MM.1S (cell line): ENCODE data around the gene MED15.

Source experiments
- DNase-seq: peaks from one replicate; pipeline ENCODE4 v3.0.0-alpha.2; 2015
- H2AFZ ChIP-seq: fragments of 300-600 bp; sonication (generic); 2 replicates; pipeline ENCODE4 v1.6.0; 2016; ENCODE audit warnings: antibody characterized with exemption, low read length
- H3F3A ChIP-seq: fragments of 300-600 bp; sonication (generic); 2 replicates; pipeline ENCODE4 v1.6.1; 2016; ENCODE audit warnings: mild to moderate bottlenecking, antibody characterized with exemption, low read length, moderate library complexity, mixed read lengths; ENCODE audit not compliant: insufficient read depth
- H3K27ac ChIP-seq: fragments of 300-600 bp; sonication (generic); 2 replicates; pipeline ENCODE4 v1.5.1; 2016; ENCODE audit warnings: mild to moderate bottlenecking, low read length
- H3K27me3 ChIP-seq: fragments of 300-600 bp; sonication (generic); replicated peaks from 2 replicates; pipeline ENCODE4 v1.6.0; 2016; ENCODE audit warnings: low read length; ENCODE audit not compliant: insufficient read depth
- H3K36me3 ChIP-seq: fragments of 300-600 bp; sonication (generic); replicated peaks from 2 replicates; pipeline ENCODE4 v1.6.1; 2016; ENCODE audit warnings: mild to moderate bottlenecking, low read length, mixed read lengths; ENCODE audit not compliant: insufficient read depth
- H3K4me1 ChIP-seq: fragments of 300-600 bp; sonication (generic); 2 replicates; pipeline ENCODE4 v1.6.1; 2016; ENCODE audit warnings: low read length, mixed read lengths
- H3K4me2 ChIP-seq: fragments of 300-600 bp; sonication (generic); 2 replicates; pipeline ENCODE4 v1.6.0; 2016; ENCODE audit warnings: low read depth, low read length
- H3K4me3 ChIP-seq: fragments of 300-600 bp; sonication (generic); 2 replicates; pipeline ENCODE4 v1.5.1; 2016; ENCODE audit warnings: low read length, mixed read lengths
- H3K79me2 ChIP-seq: fragments of 300-600 bp; sonication (generic); 2 replicates; pipeline ENCODE4 v1.6.1; 2016; ENCODE audit warnings: mixed run types, low read length, mixed read lengths
- H3K9ac ChIP-seq: fragments of 300-600 bp; sonication (generic); 2 replicates; pipeline ENCODE4 v1.6.1; 2016; ENCODE audit warnings: low read length, mixed read lengths
- H3K9me2 ChIP-seq: fragments of 300-600 bp; sonication (generic); replicated peaks from 2 replicates; pipeline ENCODE4 v1.6.1; 2016; ENCODE audit warnings: mild to moderate bottlenecking, low read length, mixed read lengths; ENCODE audit not compliant: insufficient read depth
- H3K9me3 ChIP-seq: fragments of 300-600 bp; sonication (generic); replicated peaks from 2 replicates; pipeline ENCODE4 v1.6.1; 2016; ENCODE audit warnings: mild to moderate bottlenecking, low read length, mixed read lengths; ENCODE audit not compliant: insufficient read depth
- H4K20me1 ChIP-seq: fragments of 300-600 bp; sonication (generic); 2 replicates; pipeline ENCODE4 v1.6.1; 2016; ENCODE audit warnings: mild to moderate bottlenecking, low read length, moderate library complexity, mixed read lengths; ENCODE audit not compliant: insufficient read depth
- EZH2 ChIP-seq: fragments of 300-600 bp; sonication (generic); optimal IDR thresholded peaks from 2 replicates; pipeline ENCODE3; 2017; ENCODE audit warnings: low read depth, mild to moderate bottlenecking, antibody characterized with exemption, low read length, mixed read lengths
- EZH2phosphoT487 ChIP-seq: fragments of 300-600 bp; sonication (generic); IDR thresholded peaks from 2 replicates; pipeline ENCODE4 v1.6.1; 2018; ENCODE audit warnings: antibody characterized with exemption, low read length
- TF ChIP-seq, protein P1 (sequence below): fragments of 300-600 bp; sonication (generic); IDR thresholded peaks from 2 replicates; pipeline ENCODE4 v1.5.1; 2016; ENCODE audit warnings: antibody characterized with exemption, low read length, mixed read lengths

MED15 gene

DNA sequence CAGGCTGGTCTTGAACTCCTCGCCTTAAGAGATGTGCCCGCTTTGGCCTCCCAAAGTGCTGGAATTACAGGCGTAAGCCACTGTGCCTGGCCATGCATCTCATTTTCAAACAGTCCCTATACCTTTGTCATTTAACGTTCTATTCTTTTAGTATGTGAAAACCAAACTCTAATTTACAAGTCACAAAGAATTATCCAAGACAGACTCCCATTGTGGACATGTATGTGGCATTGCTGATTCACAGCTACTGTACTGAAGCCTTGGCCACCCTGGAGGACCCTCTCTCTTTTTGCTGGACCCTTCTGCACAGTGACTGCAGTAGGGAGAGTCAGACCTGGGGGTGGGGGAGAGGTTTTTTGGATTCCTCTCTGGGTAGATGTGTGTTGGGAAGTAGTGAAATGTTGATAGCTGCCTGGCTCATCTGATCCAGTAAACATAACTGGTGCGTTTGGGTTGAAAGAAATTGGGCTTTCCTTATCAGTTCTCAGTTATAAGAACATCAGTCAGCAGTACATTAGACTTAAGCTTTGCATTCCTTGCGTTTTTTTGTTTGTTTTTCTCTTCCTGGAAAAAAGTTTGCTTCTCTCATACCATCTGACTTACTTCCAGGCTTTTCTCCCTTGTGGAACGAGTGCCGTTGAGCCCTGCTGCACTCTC, 65.9 kb downstream of the MED15 start:
- no peak for DNase-seq
- Histone ChIP-seq H3K9me2 (no peaks in the 10 kb centered on the region), H3K4me3 (no peak overlapping the region), H3K4me1 (peaks cover 4% of the 10 kb centered on the region; the same call in 1 of the 2 replicates), H3F3A (no peaks in the 10 kb centered on the region), H4K20me1 (peaks cover 4% of the 10 kb centered on the region; the same call in 1 of the 2 replicates), H2AFZ (no peak overlapping the region), H3K79me2 (no peaks in the 10 kb centered on the region), H3K27ac (no peak overlapping the region), H3K9ac (no peak overlapping the region), H3K36me3 (peaks cover 6% of the 10 kb centered on the region; the same call in 1 of the 2 replicates), H3K9me3 (no peaks in the 10 kb centered on the region), H3K27me3 (no peaks in the 10 kb centered on the region), H3K4me2 (no peak overlapping the region)
- TF ChIP-seq EZH2phosphoT487 (no peak), EZH2 (no peak)
- TF ChIP-seq, protein P1, sequence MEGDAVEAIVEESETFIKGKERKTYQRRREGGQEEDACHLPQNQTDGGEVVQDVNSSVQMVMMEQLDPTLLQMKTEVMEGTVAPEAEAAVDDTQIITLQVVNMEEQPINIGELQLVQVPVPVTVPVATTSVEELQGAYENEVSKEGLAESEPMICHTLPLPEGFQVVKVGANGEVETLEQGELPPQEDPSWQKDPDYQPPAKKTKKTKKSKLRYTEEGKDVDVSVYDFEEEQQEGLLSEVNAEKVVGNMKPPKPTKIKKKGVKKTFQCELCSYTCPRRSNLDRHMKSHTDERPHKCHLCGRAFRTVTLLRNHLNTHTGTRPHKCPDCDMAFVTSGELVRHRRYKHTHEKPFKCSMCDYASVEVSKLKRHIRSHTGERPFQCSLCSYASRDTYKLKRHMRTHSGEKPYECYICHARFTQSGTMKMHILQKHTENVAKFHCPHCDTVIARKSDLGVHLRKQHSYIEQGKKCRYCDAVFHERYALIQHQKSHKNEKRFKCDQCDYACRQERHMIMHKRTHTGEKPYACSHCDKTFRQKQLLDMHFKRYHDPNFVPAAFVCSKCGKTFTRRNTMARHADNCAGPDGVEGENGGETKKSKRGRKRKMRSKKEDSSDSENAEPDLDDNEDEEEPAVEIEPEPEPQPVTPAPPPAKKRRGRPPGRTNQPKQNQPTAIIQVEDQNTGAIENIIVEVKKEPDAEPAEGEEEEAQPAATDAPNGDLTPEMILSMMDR: no peak

DNA sequence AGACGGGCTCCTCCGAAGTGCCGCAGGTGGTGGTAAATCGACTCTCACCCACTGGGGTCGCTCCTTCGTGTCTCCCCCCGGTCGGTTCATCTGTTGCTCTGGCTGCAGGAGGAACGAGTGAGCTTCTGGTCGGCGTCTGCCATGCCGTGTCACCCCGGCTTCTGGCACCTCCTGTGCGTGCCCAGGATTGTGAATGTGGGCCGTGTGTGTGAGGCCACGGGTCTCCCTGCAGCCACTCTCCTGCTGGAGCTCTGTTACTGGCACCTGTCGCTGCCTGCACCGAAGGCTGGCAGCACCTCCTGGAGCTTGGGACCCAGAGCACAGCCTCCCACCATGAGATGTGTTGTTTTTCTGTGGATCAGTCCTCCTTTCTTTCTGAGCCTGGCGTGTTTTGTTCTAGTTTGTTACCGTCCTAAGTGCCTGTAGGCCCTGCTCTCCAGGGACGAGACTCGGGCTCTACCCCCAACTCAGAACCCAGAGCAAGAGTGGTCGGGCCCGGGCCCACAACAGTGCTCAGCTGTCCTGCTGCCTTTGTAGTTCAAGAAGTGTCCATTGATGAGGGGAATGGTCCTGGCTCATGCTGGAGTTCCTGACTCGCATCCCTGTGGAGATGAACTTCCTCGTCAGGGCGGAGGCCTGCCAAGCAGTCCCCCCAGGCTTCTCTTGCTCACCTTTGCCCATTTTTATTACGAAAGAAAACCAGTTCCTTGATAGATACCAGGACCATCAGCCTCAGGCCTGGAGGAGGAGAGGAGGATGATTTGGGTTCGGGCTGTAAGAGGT, 66.6 kb downstream of the MED15 start:
- no peak overlapping the region for H3K9ac ChIP-seq
- H3K27ac ChIP-seq: no peak overlapping the region
- peaks cover 4% of the 10 kb centered on the region; the same call in 1 of the 2 replicates for H4K20me1 ChIP-seq
- no peaks in the 10 kb centered on the region for H3K27me3 ChIP-seq
- no peaks in the 10 kb centered on the region for H3F3A ChIP-seq
- TF ChIP-seq EZH2phosphoT487 (no peak), EZH2 (no peak)
- TF ChIP-seq, protein P1: no peak
- H3K9me3 ChIP-seq: no peaks in the 10 kb centered on the region
- peaks cover 6% of the 10 kb centered on the region; the same call in 1 of the 2 replicates for H3K36me3 ChIP-seq
- H3K4me3 ChIP-seq: no peak overlapping the region
- no peak overlapping the region for H3K4me2 ChIP-seq
- no peak for DNase-seq
- peaks cover 4% of the 10 kb centered on the region; the same call in 1 of the 2 replicates for H3K4me1 ChIP-seq
- H3K79me2 ChIP-seq: no peaks in the 10 kb centered on the region; the same call in 1 of the 2 replicates
- H3K9me2 ChIP-seq: no peaks in the 10 kb centered on the region
- no peak overlapping the region for H2AFZ ChIP-seq

DNA sequence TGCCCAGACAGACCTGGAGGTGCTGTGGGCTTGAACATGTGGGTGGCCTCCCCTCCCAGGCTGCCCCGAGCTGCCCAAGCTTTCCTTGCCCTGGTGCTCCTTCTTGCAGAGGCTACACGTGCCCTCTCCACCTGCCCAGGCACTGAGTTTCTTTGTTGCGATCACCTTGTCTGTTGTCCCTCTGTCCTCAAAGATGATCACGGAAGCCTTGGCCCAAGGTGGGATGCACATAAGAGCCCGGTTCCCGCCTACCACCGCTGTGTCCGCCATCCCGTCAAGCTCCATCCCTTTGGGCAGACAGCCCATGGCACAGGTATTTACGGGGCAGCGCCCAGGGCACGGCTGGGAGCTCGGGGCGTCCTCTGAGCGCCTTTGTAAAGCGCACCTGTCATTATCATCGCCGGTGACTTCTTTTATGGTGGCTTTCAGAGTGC, 67.5 kb downstream of the MED15 start:
- Histone ChIP-seq H4K20me1 (peaks cover 4% of the 10 kb centered on the region; the same call in 1 of the 2 replicates), H2AFZ (no peak overlapping the region), H3K27me3 (no peaks in the 10 kb centered on the region), H3K4me2 (no peak overlapping the region), H3F3A (no peaks in the 10 kb centered on the region), H3K9me3 (no peaks in the 10 kb centered on the region), H3K9ac (no peak overlapping the region), H3K4me3 (no peak overlapping the region), H3K4me1 (peaks cover 4% of the 10 kb centered on the region; the same call in 1 of the 2 replicates), H3K36me3 (peaks cover 6% of the 10 kb centered on the region; the same call in 1 of the 2 replicates), H3K79me2 (no peaks in the 10 kb centered on the region; the same call in 1 of the 2 replicates), H3K27ac (no peak overlapping the region), H3K9me2 (no peaks in the 10 kb centered on the region)
- TF ChIP-seq, protein P1: no peak
- TF ChIP-seq EZH2 (no peak), EZH2phosphoT487 (no peak)
- no peak for DNase-seq
